GM23338 (cell line): ENCODE measurements around the gene RAB36. TPM values are rescaled to one million over a fixed set of nuclear protein-coding genes. Genes with fewer than 3 reads are reported as not detected.
A peak's percentile ranks its signal among the peaks of the same experiment; 100 is the strongest.

Experiments
- ATAC-seq: fragments of 200-7000 bp; cut with Tn5 transposase; 3 replicates; pipeline ENCODE4 v1.9.1; 2020
- DNase-seq: peaks from one replicate; pipeline ENCODE4 v3.0.0-alpha.2; 2015; ENCODE audit warnings: low spot score
- H2AFZ ChIP-seq: fragments of 200-600 bp; sonication (generic); 2 replicates; pipeline ENCODE4 v1.8.0; 2016; ENCODE audit warnings: antibody characterized with exemption, mild to moderate bottlenecking, moderate library complexity
- H3F3A ChIP-seq: fragments of 200-600 bp; sonication (generic); replicated peaks from 2 replicates; pipeline ENCODE4 v1.8.0; 2017; ENCODE audit warnings: antibody characterized with exemption, mixed run types, low read depth
- H3K27ac ChIP-seq: fragments of 200-600 bp; sonication (generic); 2 replicates; pipeline ENCODE4 v1.6.1; 2016; ENCODE audit warnings: low read depth
- H3K27me3 ChIP-seq: fragments of 200-600 bp; sonication (generic); 2 replicates; pipeline ENCODE4 v1.8.0; 2016; ENCODE audit warnings: mild to moderate bottlenecking, mixed run types, moderate library complexity; ENCODE audit not compliant: insufficient read depth
- H3K36me3 ChIP-seq: fragments of 200-600 bp; sonication (generic); 2 replicates; pipeline ENCODE4 v1.8.0; 2016; ENCODE audit warnings: mild to moderate bottlenecking; ENCODE audit not compliant: insufficient read depth
- H3K4me1 ChIP-seq: fragments of 200-600 bp; sonication (generic); 2 replicates; pipeline ENCODE4 v1.8.0; 2016; ENCODE audit warnings: mild to moderate bottlenecking, moderate library complexity; ENCODE audit not compliant: insufficient read depth
- H3K4me2 ChIP-seq: fragments of 200-600 bp; sonication (generic); 2 replicates; pipeline ENCODE4 v1.7.1; 2017; ENCODE audit warnings: mixed run types
- H3K4me3 ChIP-seq: fragments of 200-600 bp; sonication (generic); 2 replicates; pipeline ENCODE4 v1.6.1; 2016; ENCODE audit warnings: mixed run types
- H3K79me2 ChIP-seq: fragments of 200-600 bp; sonication (generic); replicated peaks from 2 replicates; pipeline ENCODE4 v1.8.0; 2017; ENCODE audit warnings: mild to moderate bottlenecking; ENCODE audit not compliant: insufficient read depth
- H3K9me2 ChIP-seq: fragments of 200-600 bp; sonication (generic); 2 replicates; pipeline ENCODE4 v1.8.0; 2017; ENCODE audit not compliant: insufficient read depth
- H4K20me1 ChIP-seq: fragments of 200-600 bp; sonication (generic); replicated peaks from 2 replicates; pipeline ENCODE4 v1.8.0; 2017; ENCODE audit warnings: mild to moderate bottlenecking; ENCODE audit not compliant: insufficient read depth
- H3K27ac Mint-ChIP-seq: 2 replicates; pipeline ENCODE4 v1.8.0; 2020; ENCODE audit warnings: inconsistent platforms, mild to moderate bottlenecking, moderate library complexity, mixed read lengths
- H3K27me3 Mint-ChIP-seq: 3 replicates; pipeline ENCODE4 v1.8.0; 2022; ENCODE audit warnings: low read depth, mild to moderate bottlenecking, moderate library complexity, mixed read lengths, inconsistent platforms; ENCODE audit not compliant: insufficient read depth, poor library complexity
- H3K36me3 Mint-ChIP-seq: 3 replicates; pipeline ENCODE4 v1.8.0; 2021; ENCODE audit warnings: low read depth, mild to moderate bottlenecking, inconsistent platforms, moderate library complexity, mixed read lengths
- H3K4me1 Mint-ChIP-seq: 3 replicates; pipeline ENCODE4 v1.8.0; 2020; ENCODE audit warnings: mild to moderate bottlenecking, inconsistent platforms, mixed read lengths
- H3K4me3 Mint-ChIP-seq: 3 replicates; pipeline ENCODE4 v1.8.0; 2021; ENCODE audit warnings: moderate library complexity, mild to moderate bottlenecking, inconsistent platforms, mixed read lengths
- H3K9me3 Mint-ChIP-seq: 3 replicates; pipeline ENCODE4 v1.8.0; 2020; ENCODE audit warnings: moderate library complexity, mild to moderate bottlenecking, inconsistent platforms, mixed read lengths
- CREB1 ChIP-seq: fragments of 250-450 bp; sonication (Bioruptor Pico); IDR thresholded peaks from 2 replicates; pipeline ENCODE4 v1.5.0; 2020; ENCODE audit warnings: low read depth, mild to moderate bottlenecking, moderate library complexity
- CTCF ChIP-seq, 2 experiments: fragments of 200-600 bp in 1 of 2; sonication (generic) in 1 of 2; conservative IDR thresholded peaks; 2 replicates each; pipeline versions ENCODE4 v1.5.1 to v1.6.1; 2016 to 2017; ENCODE audit warnings: antibody characterized with exemption in 2 of 2, low read depth in 2 of 2, mild to moderate bottlenecking in 2 of 2, moderate library complexity in 1 of 2
- ETS1 ChIP-seq: IDR thresholded peaks from 2 replicates; pipeline ENCODE4 v1.6.1; 2016; ENCODE audit warnings: antibody characterized with exemption
- EZH2 ChIP-seq: fragments of 200-600 bp; sonication (generic); IDR thresholded peaks from one replicate; pipeline ENCODE4 v1.8.0; 2017; ENCODE audit warnings: antibody characterized with exemption, mild to moderate bottlenecking, low read depth; ENCODE audit not compliant: unreplicated experiment
- EZH2phosphoT487 ChIP-seq: fragments of 200-600 bp; sonication (generic); IDR thresholded peaks from one replicate; pipeline ENCODE4 v1.8.1; 2018; ENCODE audit warnings: antibody characterized with exemption; ENCODE audit not compliant: unreplicated experiment
- NANOG ChIP-seq: IDR thresholded peaks from 2 replicates; pipeline ENCODE4 v1.6.1; 2016; ENCODE audit warnings: antibody characterized with exemption, borderline replicate concordance
- STAT1 ChIP-seq: IDR thresholded peaks from one replicate; pipeline ENCODE4 v1.6.1; 2016; ENCODE audit warnings: antibody characterized with exemption; ENCODE audit not compliant: unreplicated experiment
- ZNF114 ChIP-seq: fragments of 250-450 bp; sonication (Bioruptor Pico); IDR thresholded peaks from 2 replicates; pipeline ENCODE4 v1.5.0; 2020; ENCODE audit warnings: mild to moderate bottlenecking, moderate library complexity
- ZNF331 ChIP-seq: fragments of 250-450 bp; sonication (Bioruptor Pico); IDR thresholded peaks from 2 replicates; pipeline ENCODE4 v1.5.0; 2020; ENCODE audit warnings: low read depth, mild to moderate bottlenecking, moderate library complexity
- ZNF462 ChIP-seq: fragments of 250-450 bp; sonication (Bioruptor Pico); IDR thresholded peaks from 2 replicates; pipeline ENCODE4 v1.5.0; 2020; ENCODE audit warnings: mild to moderate bottlenecking, moderate library complexity
- polyA plus RNA-seq: library from polyadenylated mRNA; unstranded; fragments of >200 nt; fragmentation: Nextera tagmentation; extraction: Ambion mirVana; gene quantifications from 2 replicates; pipeline ENCODE4 v1.2.1, GENCODE V29; 2016
- total RNA-seq: library from RNA; depleted of rRNA; stranded (reverse); fragments of >200 nt; shearing (Covaris generic); gene quantifications from 2 replicates; pipeline ENCODE4 v1.2.3, GENCODE V29; 2014

RAB36 gene
- total and polyA plus RNA-seq, 2 experiments from 2014 or later = 0.58 to 1.2 TPM

GRCh38 chr22:23192133-23192532 is 46.9 kb downstream of the RAB36 start:
- no peaks in the 10 kb centered on the region for H3K27me3 ChIP-seq
- peaks cover 100% of the 10 kb centered on the region for H3K79me2 ChIP-seq
- H2AFZ ChIP-seq = no peak overlapping the region
- 0 out of 2 replicates have a peak overlapping the region, but pooled peaks have one; percentile 51 for H3K4me2 ChIP-seq
- H3K4me3 ChIP-seq = no peak overlapping the region
- no peaks in the 10 kb centered on the region for H3K9me3 Mint-ChIP-seq
- ATAC-seq (peak; percentile 69), DNase-seq (peak; percentile 35)
- H3K27ac ChIP-seq = peak overlapping the region; percentile 50; the same call in 1 of the 2 replicates
- H3K4me1 ChIP-seq = peaks cover 34% of the 10 kb centered on the region
- peaks cover 59% of the 10 kb centered on the region for H3K4me1 Mint-ChIP-seq
- H4K20me1 ChIP-seq = peaks cover 93% of the 10 kb centered on the region
- peaks cover 13% of the 10 kb centered on the region for H3K27me3 Mint-ChIP-seq
- H3K9me2 ChIP-seq = no peaks in the 10 kb centered on the region
- no peaks in the 10 kb centered on the region for H3K36me3 ChIP-seq
- H3K27ac Mint-ChIP-seq = peak overlapping the region; percentile 83
- H3K4me3 Mint-ChIP-seq = peak overlapping the region; percentile 25; the same call in 1 of the 3 replicates
- TF ChIP-seq EZH2 (no peak), ZNF331 (CRISPR knock-in tag) (peak; percentile 58; the same call in 1 of the 2 replicates), STAT1 (no peak), ETS1 (no peak), ZNF114 (CRISPR knock-in tag) (no peak)
- H3F3A ChIP-seq = no peaks in the 10 kb centered on the region
- peaks cover 24% of the 10 kb centered on the region for H3K36me3 Mint-ChIP-seq

- Histone ChIP-seq H3F3A (no peaks in the 10 kb centered on the region), H3K79me2 (peaks cover 100% of the 10 kb centered on the region), H3K9me2 (no peaks in the 10 kb centered on the region), H4K20me1 (peaks cover 92% of the 10 kb centered on the region), H3K27me3 (no peaks in the 10 kb centered on the region), H2AFZ (no peak overlapping the region), H3K4me1 (peaks cover 31% of the 10 kb centered on the region), H3K4me3 (no peak overlapping the region), H3K36me3 (no peaks in the 10 kb centered on the region), H3K27ac (no peak overlapping the region), H3K4me2 (no peak overlapping the region)
- Mint-ChIP-seq H3K4me1 (peaks cover 59% of the 10 kb centered on the region), H3K27ac (peak overlapping the region; percentile 24), H3K27me3 (peaks cover 9% of the 10 kb centered on the region), H3K9me3 (no peaks in the 10 kb centered on the region), H3K4me3 (no peak overlapping the region), H3K36me3 (peaks cover 21% of the 10 kb centered on the region)
- ATAC-seq (no peak), DNase-seq (no peak)
- TF ChIP-seq ZNF114 (CRISPR knock-in tag) (no peak), ZNF331 (CRISPR knock-in tag) (no peak), CREB1 (CRISPR knock-in tag) (no peak), NANOG (no peak), EZH2 (no peak), EZH2phosphoT487 (no peak), CTCF (conservative IDR thresholded peaks at IDR 0.05; ENCODE audit: low read depth in 2 of 2) (no peak), ZNF462 (CRISPR knock-in tag) (no peak)
These were observed 47.3 kb downstream of the RAB36 start for GRCh38 chr22:23192558-23192957.
